HG03280 (cell line): ENCODE results near the gene BTBD18.

Experiments
- ATAC-seq: cut with Tn5 transposase; IDR thresholded peaks from one replicate; pipeline ENCODE4 v1.9.1; 2021; ENCODE audit warnings: mild to moderate bottlenecking, moderate library complexity; ENCODE audit not compliant: unreplicated experiment

The BTBD18 gene

DNA sequence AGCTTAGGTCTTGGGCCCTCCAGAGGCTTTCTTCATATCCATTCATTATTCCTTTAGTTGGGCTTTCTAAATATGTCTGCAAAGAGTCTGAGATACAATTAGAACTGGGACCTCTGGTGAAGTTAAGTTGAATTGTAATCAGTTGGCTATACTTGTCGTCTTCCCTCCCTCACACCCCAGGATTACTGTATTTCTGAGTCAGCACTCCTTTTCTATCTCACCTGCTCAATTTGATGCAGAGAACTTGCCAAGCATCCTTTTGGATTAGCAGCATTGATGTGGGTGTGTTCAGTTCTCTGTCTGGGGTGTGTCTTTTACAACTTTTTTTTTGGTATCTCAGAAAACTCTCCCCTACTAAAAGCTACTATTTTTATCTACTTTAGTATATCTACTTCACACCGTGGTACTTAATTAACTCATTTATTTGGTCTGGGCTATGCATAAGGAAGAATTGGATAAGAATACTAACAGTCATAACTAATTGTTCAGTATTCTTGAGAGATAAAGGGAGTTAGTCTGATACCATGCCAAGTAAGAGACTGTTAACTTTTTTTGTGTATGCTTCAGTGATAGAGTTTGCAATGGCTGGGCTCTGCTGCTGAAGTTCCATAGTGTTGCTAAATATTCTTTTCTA is 25.1 kb upstream of the BTBD18 start:
- ATAC-seq: no peak

DNA sequence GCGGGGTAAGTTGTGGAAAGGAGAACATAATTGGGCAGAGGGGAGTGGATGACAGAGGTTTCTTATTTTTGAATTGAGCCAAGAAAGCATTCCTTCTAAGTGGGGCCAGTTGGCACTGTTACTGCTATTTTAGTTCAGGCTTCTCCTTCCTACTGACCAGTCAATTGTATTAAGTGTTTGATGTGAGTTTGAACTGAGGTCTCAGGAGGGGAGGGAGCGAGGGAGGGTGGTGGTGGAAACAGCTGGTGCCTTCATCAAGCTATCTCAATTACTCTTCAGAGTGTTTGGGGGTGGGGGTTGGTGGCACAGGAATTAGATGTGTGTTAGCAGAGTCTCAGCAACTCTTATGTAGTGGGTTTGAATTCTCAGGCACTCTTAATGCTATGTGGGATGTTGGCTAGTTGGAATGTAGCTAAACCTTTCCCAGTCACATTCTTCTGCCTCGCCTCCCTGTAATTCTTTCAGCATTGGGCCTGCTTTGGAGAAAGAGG is 24.5 kb upstream of the BTBD18 start:
- no peak for ATAC-seq

DNA sequence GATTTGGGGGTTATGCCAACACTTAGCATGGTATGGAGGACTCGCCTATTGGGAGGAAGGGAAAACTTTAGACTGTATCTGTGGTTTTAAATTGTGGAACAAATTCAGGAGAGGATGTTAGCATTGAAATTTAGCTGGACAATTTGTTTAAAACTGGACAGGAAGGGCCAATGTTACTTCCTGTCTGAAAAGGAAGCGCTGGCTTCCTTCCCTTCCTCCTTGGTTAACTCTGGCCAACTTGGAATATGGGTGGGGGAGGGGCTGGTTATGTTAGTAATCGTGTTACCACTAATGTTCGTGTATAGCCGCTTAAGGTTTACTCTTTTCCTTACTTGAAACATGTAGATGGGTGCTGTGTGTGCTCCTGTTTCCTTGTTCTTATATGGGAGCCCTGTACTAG is 23.9 kb upstream of the BTBD18 start:
- ATAC-seq: no peak

DNA sequence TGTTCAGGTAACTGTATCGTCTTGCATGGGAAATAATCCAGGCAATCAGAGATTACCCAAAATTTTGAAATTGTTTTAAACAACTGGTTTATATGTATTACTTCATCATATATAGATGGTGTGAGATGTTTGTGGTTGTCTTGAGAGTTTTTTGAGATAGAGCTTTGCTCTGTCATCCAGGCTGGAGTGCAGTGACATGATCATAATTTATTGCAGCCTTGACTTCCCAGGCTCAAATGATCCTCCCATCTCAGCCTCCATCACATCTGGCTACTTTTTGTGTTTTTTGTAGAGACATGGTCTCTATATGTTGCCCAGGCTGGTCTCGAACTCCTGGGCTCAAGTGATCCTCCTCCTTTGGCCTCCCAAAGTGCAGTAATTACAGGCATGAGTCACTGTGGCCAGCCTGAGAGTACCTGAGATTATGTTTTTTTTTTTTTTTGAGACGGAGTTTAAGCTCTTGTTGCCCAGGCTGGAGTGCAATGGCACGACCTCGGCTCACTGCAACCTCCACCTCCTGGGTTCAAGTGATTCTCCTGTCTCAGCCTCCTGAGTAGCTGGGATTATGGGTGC is 21.5 kb upstream of the BTBD18 start:
- no peak for ATAC-seq

DNA sequence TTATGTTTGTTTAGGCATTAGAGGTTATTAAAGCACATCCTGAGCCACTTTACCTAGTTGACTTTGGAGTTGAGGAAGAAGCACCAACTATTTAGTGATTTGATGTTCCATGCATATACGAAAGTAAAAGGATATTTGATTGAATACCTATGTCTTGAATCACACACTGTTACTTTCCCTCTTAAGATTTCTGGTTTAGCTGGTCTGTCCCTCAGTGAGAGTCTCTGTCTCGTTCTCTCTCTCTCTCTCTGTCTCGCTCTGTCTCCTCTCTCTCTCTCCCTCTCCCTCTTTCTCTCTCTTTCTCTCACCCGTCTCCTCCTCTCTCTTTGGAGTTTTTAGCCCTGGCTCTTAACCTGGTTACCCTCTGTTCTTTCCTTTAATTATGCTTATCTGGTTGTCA is 20.9 kb upstream of the BTBD18 start:
- ATAC-seq: no peak

DNA sequence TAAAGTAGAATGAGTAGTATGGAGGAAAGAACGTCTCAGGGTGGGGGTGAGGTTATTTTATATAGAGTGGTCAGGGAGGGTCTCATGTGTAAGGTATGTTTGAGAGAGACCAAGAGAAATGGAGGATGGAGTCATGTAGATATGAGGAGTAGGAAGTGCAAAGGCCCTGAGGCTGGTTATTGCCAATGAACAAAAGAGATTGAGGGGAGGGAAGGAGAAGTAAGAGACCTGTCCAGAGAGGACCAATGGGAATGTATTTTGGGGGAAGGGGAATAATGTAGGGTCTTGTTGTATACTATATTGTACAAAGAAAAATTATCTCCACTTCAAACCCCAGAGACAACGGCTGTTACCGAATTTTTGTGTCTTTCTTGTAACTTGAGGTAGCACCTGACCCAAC is 19.7 kb upstream of the BTBD18 start:
- no peak for ATAC-seq

DNA sequence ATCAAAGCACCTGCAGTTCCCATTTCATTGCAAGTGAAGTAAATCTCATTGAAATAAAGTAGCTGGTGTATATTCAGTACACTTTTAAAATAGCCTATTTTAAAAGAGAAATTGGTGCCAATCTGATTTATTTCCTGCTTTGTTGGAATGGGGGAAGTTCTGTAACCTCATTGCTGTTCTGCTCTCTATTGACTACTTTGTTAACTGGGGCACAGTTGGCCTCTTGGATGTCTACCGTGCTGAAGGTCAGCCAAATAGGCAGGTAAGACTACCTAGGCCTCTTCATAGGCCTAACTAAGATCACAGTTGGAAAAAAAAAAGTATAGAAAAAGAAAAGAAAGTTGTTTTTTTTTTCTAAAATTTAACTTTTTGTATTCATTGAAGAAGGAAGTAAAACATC is 19.2 kb upstream of the BTBD18 start:
- ATAC-seq: no peak

DNA sequence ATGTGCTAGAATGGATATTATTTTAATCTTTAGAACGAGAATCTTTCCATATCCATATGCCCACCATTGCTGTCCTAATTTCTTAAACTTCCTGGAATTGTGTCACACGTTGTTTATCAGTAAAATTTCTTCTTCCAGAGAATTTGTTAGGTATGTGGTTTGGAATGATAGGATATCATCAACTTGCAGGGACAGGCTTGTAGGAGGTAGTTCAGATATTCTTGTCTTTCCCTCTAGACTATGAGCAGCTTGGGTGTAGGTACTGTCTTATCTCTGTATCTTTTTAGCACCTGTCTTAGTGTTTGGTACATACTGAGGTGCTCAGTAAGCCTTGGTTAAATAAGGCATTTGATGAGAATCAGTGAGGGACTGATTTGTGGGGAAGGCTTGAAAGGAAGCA is 13.4 kb upstream of the BTBD18 start:
- ATAC-seq: no peak

DNA sequence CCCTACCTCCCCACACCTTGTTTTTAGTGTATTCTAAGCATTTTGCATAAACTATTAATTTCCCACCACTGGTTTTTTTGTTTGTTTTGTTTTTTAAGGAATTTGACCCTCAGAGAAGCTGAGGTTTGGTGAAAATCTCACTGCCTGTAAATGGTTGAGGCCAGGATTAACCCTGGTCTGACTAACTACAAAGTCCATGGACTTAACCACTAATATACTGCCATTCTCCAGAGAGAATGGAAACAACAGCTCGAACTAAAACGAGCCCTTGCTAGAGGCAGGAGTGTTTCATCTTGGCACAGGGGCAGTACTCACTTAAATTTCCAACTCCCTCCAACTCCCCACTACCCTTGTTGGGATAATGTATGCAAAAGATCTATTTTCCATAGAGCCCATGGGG is 12.9 kb upstream of the BTBD18 start:
- no peak for ATAC-seq

DNA sequence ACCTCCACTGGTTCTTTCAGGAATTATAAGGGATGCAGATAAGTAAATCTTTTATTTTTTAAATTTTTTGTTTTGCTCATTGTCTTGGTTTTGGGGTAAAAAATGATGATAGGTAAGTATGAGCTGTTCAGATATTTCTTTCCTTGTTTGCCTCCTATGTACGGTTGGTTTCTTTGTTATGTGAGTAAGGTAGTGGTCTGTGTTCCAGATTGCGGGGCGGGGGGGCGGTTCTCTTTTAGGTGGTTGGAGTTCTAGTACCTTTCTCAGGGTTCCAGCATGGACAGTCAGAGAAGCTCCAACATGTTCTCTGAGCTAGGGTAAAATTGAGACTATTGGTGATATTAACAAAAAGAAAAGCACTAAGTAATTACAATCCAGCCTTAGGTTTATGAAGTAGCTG is 12.4 kb upstream of the BTBD18 start:
- no peak for ATAC-seq

DNA sequence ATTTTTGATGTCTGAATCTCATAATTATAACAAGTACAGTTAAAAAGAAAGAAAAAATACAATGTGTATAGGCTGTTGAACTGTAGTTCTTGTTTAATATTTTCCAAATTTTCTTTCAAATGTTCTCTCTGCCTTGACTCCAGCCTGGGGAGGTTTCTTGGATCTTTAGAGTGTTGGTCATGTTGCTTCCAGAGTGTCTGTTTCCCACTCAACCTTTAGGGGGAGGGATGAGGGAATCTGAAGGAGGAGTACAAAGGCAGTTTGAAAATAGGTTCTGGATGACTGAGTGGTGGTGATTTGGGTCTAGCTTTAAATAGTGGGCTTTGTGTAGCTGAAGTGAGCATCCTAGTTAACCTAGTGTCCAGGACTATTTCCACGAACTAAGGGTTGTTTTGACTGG is 11.9 kb upstream of the BTBD18 start:
- ATAC-seq: no peak

DNA sequence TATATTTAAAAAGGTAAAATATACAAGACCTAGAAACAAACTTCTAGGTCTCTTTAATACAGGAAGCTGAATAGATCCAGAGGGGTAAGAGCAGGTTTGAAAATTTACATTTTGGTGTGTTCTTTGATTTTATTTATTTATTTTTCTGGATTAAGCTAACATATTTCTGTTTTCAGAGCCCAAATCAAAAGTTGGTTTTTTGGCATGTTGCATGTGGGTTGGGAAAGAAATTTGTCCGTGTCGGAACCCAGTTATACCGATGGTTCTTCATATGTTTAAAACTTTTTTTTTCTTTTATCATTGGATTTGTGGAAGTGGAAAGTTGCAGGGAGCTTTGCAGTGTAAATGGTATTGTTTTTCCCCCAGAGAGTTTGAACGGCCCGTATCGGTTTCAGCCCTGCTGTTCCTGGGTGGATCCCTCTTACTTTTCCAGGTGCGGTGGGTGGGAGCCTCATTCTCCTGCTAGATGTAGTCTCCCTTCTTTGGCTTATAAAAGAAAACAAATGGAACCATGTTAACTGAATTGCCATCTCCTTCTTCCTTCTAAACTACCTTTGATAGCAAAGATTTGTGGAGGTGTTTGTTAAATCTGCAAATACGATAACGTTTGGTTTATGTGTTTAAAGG is 10.7 kb upstream of the BTBD18 start:
- ATAC-seq: no peak

DNA sequence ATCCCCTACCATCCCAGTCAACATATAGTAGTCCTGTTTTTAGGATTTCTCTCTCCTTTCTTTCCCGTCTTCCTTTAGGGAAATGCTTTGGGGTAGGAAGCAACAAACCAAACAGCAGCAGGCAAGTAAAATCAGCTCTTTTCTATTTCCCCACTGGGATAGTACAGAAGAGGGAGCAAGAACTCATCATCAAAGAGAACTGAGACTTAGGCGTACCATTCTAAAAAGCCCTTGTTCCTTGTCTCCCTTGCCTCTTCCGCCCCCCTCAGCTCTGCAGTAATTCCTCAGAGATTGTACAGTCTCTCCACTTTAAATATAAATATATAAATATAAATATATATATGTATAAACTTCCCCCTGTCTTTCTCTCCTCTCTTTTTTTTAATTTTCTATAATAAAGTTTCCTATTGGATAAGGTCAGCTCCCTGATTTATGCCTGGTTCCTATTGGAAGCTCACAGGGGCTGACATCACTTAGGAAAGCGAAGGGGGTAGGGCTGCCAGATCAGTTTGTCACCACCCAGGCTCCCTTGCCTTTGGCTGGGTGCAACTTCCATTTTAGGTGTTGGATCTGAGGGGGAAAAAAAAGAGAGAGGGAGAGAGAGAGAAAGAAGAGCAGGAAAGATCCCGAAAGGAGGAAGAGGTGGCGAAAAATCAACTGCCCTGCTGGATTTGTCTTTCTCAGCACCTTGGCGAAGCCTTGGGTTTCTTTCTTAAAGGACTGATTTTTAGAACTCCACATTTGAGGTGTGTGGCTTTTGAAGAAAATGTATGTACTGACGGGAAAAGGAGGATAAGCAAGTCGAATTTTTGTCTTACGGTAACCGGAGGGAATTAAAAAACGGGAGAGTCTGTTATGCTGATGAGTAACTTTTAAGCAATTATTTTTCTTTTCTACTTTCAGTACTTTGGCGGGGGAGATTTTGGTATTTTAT is 9.9 kb upstream of the BTBD18 start, which contains the start of gene CTNND1:
Gene CTNND1 (plus strand): TSS at position 502 of the 934 bp plus-strand sequence. CDS start 29,677 bp downstream, outside the sequence.
- peak; percentile 65 for ATAC-seq

DNA sequence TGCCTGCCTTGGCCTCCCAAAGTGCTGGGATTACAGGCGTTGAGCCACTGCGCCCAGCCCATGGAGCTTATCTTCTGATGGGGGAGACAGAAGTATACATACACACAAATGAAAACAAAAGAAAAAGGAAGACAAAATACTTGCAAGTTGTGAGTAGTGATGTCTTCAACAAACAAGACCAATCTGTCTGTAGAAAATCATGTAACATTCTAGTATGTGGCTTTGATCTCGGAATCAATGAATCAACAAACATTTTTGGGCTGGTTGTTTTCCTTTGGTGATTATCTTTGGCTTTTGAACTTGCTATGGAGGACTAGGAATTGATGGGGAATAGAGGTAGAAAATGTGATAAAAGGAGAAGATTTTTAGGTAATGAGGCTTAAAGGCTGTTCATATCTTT is 6.6 kb upstream of the BTBD18 start:
- no peak for ATAC-seq

DNA sequence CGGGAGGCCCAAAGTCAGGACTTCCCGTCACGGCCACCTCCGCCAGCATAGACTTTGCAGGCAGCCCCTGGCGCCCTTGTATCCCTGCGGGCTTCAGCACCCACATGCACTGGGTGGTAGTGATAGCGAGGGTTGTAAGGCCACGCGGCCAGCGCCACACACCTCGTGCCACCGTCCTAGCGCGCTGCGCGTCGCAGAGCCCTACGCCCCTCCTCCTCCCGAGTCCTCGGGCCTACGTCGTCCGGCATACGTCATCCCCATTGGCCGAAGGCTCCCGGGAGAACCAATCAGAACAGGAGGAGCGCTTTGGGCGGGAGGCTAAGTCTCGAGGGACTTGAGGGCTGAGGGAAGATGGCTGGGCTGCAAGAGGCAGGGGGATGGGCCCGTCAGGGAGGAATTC is 1.3 kb upstream of the BTBD18 start:
- ATAC-seq: no peak

DNA sequence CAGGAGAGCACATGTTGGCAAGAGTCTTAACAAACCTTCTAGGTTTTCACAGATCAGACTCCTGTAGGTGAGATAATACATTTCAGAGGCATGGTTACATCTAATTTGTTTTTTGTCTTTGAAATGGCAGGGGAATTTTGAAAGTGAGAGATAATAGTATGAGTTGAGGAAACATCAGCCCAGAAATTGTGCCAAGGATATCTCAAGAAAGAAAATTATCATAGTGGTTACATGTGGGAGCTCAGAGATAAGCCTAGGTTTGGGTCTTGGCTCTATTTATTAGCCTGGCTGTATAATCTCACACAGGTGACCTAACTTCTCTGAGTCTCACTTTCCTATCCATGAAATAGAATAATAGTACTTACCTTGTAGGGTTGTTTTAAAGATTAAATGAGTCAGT is 443 bp downstream of the BTBD18 start:
- no peak for ATAC-seq

DNA sequence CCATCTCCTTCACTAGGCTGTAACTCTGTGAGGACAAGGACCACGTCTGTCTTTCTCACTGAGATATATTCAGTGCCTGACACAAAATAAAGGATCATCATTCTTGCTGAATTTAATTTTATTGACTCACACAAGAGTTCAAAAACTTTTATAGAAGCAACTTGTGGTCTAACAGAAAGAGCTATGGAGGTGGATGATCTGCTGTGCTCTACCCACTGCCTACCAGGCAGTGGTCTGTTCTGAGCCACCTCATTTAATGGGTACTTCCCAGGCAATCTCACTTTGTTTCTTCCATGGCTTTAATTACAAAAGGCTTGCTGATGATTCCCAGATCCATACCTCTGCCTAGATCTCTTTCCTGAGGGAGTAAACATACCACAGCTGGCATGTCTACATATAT is 4.7 kb downstream of the BTBD18 start:
- no peak for ATAC-seq

DNA sequence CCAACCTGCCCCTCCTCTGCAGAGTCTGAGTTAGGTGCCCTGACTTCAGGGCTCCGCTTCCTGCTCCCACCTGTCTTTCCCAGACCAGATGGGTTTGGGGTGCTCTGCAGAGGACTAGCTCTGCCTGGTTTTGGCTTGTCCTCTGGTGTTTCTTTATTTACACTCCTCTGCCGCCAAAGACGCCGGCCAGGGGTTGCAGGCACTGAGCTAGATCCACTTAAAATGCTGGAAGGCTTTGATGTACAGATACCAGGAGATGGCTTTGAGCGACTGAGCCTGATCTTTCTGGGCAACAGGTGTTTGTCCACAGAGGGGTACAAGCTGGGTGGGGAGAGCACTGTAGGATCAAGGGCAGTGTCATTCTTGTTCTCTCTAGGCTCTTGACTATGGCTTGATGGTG is 6.4 kb downstream of the BTBD18 start:
- ATAC-seq: no peak

DNA sequence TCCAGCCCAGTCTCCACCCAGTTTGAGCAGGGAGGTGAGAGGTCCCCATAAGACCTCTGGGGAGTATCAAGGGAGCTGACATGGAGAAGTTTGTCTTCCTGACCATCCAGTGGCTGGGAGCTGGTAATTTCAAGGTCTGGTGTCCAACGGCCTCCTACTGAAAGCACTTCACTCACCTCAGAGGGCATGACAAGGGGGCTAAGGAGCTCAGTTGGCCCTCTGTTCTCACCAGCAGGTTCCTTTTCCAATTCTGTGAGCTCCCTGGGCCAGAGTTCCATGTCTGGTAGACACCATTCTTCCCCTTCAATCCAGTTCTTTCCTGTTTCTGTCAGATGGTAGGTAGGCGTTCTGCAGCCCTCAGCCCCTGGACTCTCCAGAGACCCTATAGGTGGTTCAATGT is 7.3 kb downstream of the BTBD18 start:
- no peak for ATAC-seq

DNA sequence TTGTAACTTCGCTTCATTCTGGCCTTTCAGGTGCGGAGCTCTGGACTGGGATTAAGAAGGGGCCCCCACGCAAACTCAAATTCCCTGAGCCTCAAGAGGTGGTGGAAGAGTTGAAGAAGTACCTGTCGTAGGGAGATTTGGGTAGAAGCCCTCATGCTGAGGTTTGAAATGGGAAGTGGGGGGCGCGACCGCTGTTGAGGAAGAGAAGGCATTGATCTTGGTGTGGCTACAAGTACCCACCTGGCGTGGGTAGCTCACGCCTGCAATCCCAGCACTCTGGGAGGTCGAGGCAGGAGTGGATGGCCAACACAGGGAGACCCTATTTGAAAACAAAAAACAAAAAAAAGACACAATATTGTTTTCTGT is 9.5 kb downstream of the BTBD18 start:
- no peak for ATAC-seq
